Smooth muscle cell (in vitro differentiated cells): ENCODE results near the gene SIGLEC11. TPM values are rescaled to one million over a fixed set of nuclear protein-coding genes. Genes with fewer than 3 reads are reported as not detected.
A peak's percentile ranks its signal among the peaks of the same experiment; 100 is the strongest.

Source experiments
- DNase-seq: peaks from one replicate; lab custom pipeline; 2025; ENCODE audit not compliant: unreplicated experiment; lab: John Stamatoyannopoulos, UW
- H2AFZ ChIP-seq: fragments of 200-600 bp; sonication (generic); 2 replicates; pipeline ENCODE4 v1.6.0; 2016; ENCODE audit warnings: antibody characterized with exemption, low read depth, mild to moderate bottlenecking
- H3F3A ChIP-seq: fragments of 200-600 bp; sonication (generic); 2 replicates; pipeline ENCODE4 v1.6.0; 2017; ENCODE audit warnings: antibody characterized with exemption, low read depth
- H3K27ac ChIP-seq: fragments of 200-600 bp; sonication (generic); 2 replicates; pipeline ENCODE4 v1.5.1; 2016; ENCODE audit warnings: low read depth, mild to moderate bottlenecking
- H3K27me3 ChIP-seq: fragments of 200-600 bp; sonication (generic); 2 replicates; pipeline ENCODE4 v1.6.1; 2016; ENCODE audit warnings: low read depth, mild to moderate bottlenecking
- H3K36me3 ChIP-seq: fragments of 200-600 bp; sonication (generic); 2 replicates; pipeline ENCODE4 v1.5.1; 2016; ENCODE audit warnings: low read depth
- H3K4me1 ChIP-seq: fragments of 200-600 bp; sonication (generic); 2 replicates; pipeline ENCODE4 v1.5.1; 2016; ENCODE audit warnings: low read depth
- H3K4me2 ChIP-seq: fragments of 200-600 bp; sonication (generic); 2 replicates; pipeline ENCODE4 v1.6.0; 2016; ENCODE audit warnings: mild to moderate bottlenecking
- H3K4me3 ChIP-seq: fragments of 200-600 bp; sonication (generic); 2 replicates; pipeline ENCODE4 v1.5.1; 2016; ENCODE audit warnings: mild to moderate bottlenecking
- H3K79me2 ChIP-seq: fragments of 200-600 bp; sonication (generic); 2 replicates; pipeline ENCODE4 v1.6.0; 2016; ENCODE audit warnings: low read depth, mild to moderate bottlenecking
- H3K9ac ChIP-seq: fragments of 200-600 bp; sonication (generic); 2 replicates; pipeline ENCODE4 v1.6.0; 2016; ENCODE audit warnings: low read depth
- H3K9me3 ChIP-seq: fragments of 200-600 bp; sonication (generic); replicated peaks from 2 replicates; pipeline ENCODE4 v1.5.1; 2016; ENCODE audit warnings: low read depth
- H4K20me1 ChIP-seq: fragments of 200-600 bp; sonication (generic); 2 replicates; pipeline ENCODE4 v1.6.0; 2016; ENCODE audit warnings: low read depth
- WGBS: methylation state at CpG from one replicate; pipeline ENCODE4 v1.1.7; 2016; ENCODE audit warnings: low lambda C conversion rate; 5-methylcytosine and 5-hydroxymethylcytosine counted together
- polyA plus RNA-seq: library from polyadenylated mRNA; unstranded; fragments of >200 nt; fragmentation: Nextera tagmentation; extraction: Ambion mirVana; gene quantifications from 2 replicates; pipeline ENCODE4 v1.2.1, GENCODE V29; 2016
- total RNA-seq: library from RNA; depleted of rRNA; stranded (reverse); fragments of >200 nt; gene quantifications from 2 replicates; pipeline ENCODE4 v1.2.3, GENCODE V29; 2014
- TF ChIP-seq, protein P1 (sequence below): fragments of 200-600 bp; sonication (generic); IDR thresholded peaks from 2 replicates; pipeline ENCODE4 v1.5.1; 2017; ENCODE audit warnings: borderline replicate concordance, mild to moderate bottlenecking, antibody characterized with exemption; ENCODE audit not compliant: insufficient read depth, poor library complexity, severe bottlenecking

Gene SIGLEC11
- total and polyA plus RNA-seq, 2 experiments from 2014 or later, result not detected

GRCh38 chr19:49931293-49932040 lies 29.5 kb downstream of the SIGLEC11 start:
- Histone ChIP-seq H3K9me3 (no peaks in the 10 kb centered on the region), H4K20me1 (peaks cover 21% of the 10 kb centered on the region), H3K9ac (no peak overlapping the region), H3K79me2 (peaks cover 17% of the 10 kb centered on the region), H3K27ac (no peak overlapping the region), H3K4me2 (no peak overlapping the region), H3K4me3 (no peak overlapping the region), H3K36me3 (no peaks in the 10 kb centered on the region), H3F3A (peaks cover 18% of the 10 kb centered on the region), H3K4me1 (peaks cover 3% of the 10 kb centered on the region), H2AFZ (no peak overlapping the region), H3K27me3 (no peaks in the 10 kb centered on the region)
- TF ChIP-seq, protein P1, sequence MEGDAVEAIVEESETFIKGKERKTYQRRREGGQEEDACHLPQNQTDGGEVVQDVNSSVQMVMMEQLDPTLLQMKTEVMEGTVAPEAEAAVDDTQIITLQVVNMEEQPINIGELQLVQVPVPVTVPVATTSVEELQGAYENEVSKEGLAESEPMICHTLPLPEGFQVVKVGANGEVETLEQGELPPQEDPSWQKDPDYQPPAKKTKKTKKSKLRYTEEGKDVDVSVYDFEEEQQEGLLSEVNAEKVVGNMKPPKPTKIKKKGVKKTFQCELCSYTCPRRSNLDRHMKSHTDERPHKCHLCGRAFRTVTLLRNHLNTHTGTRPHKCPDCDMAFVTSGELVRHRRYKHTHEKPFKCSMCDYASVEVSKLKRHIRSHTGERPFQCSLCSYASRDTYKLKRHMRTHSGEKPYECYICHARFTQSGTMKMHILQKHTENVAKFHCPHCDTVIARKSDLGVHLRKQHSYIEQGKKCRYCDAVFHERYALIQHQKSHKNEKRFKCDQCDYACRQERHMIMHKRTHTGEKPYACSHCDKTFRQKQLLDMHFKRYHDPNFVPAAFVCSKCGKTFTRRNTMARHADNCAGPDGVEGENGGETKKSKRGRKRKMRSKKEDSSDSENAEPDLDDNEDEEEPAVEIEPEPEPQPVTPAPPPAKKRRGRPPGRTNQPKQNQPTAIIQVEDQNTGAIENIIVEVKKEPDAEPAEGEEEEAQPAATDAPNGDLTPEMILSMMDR, result no peak
- no peak for DNase-seq
- WGBS, result 96% methylated on average over 7 of the region's 7 CpGs

GRCh38 chr19:49930483-49931011 lies 30.4 kb downstream of the SIGLEC11 start:
- Histone ChIP-seq H2AFZ (no peak overlapping the region), H3F3A (peaks cover 18% of the 10 kb centered on the region), H3K4me1 (peaks cover 3% of the 10 kb centered on the region), H3K79me2 (peaks cover 26% of the 10 kb centered on the region), H3K36me3 (no peaks in the 10 kb centered on the region), H3K9ac (no peak overlapping the region), H3K9me3 (no peaks in the 10 kb centered on the region), H3K4me3 (peak overlapping the region; percentile 84), H3K27me3 (no peaks in the 10 kb centered on the region), H4K20me1 (peaks cover 25% of the 10 kb centered on the region), H3K27ac (no peak overlapping the region), H3K4me2 (peak overlapping the region; percentile 91)
- 57% methylated on average over 10 of the region's 15 CpGs for WGBS
- TF ChIP-seq, protein P1, result no peak
- DNase-seq, result no peak

GRCh38 chr19:49929611-49930482 lies 31.1 kb downstream of the SIGLEC11 start:
- peak overlapping the region; percentile 91 for H3K9ac ChIP-seq
- H3K27me3 ChIP-seq, result no peaks in the 10 kb centered on the region
- peaks cover 3% of the 10 kb centered on the region for H3K4me1 ChIP-seq
- peak overlapping the region; percentile 91 for H3K27ac ChIP-seq
- peaks cover 33% of the 10 kb centered on the region for H3K79me2 ChIP-seq
- 4% methylated on average over 40 of the region's 43 CpGs for WGBS
- H2AFZ ChIP-seq, result peak overlapping the region; percentile 89
- H3K9me3 ChIP-seq, result no peaks in the 10 kb centered on the region
- TF ChIP-seq, protein P1, result no peak
- peak; percentile 92 for DNase-seq
- peaks cover 32% of the 10 kb centered on the region for H4K20me1 ChIP-seq
- H3K36me3 ChIP-seq, result no peaks in the 10 kb centered on the region
- peaks cover 18% of the 10 kb centered on the region for H3F3A ChIP-seq
- H3K4me3 ChIP-seq, result peak overlapping the region; percentile 84
- H3K4me2 ChIP-seq, result peak overlapping the region; percentile 91
